Psoas muscle (tissue), 8 donors: ENCODE measurements around the gene ETV6. TPM values are rescaled to one million over a fixed set of nuclear protein-coding genes. Genes with fewer than 3 reads are reported as not detected.

Experiments used
- ATAC-seq, 4 donors: fragments of 200-7000 bp; cut with Tn5 transposase; one replicate each; pipeline ENCODE4 v1.9.1; 2020; ENCODE audit warnings: moderate library complexity in 3 of 4, mild to moderate bottlenecking in 2 of 4
- DNase-seq, 2 donors: peaks; one replicate each; pipeline ENCODE4 v3.0.0-alpha.2; 2020
- H3K27ac ChIP-seq: fragments of 200-600 bp; one replicate; pipeline ENCODE4 v1.8.0; 2022
- H3K27me3 ChIP-seq, 3 donors: fragments of 200-600 bp in 1 of 3; one replicate each; pipeline versions ENCODE4 v1.6.1 to v1.8.0; 2013 to 2022; ENCODE audit warnings: low read length in 2 of 3, mild to moderate bottlenecking in 2 of 3, moderate library complexity in 1 of 3; ENCODE audit not compliant: insufficient read depth in 3 of 3
- H3K36me3 ChIP-seq, 2 donors: fragments of 200-600 bp in 1 of 2; one replicate each; pipeline versions ENCODE4 v1.6.1 to v1.8.0; 2013 to 2022; ENCODE audit warnings: low read depth in 1 of 2, mild to moderate bottlenecking in 1 of 2, moderate library complexity in 1 of 2; ENCODE audit not compliant: insufficient read depth in 1 of 2
- H3K4me1 ChIP-seq: fragments of 200-600 bp; one replicate; pipeline ENCODE4 v1.8.0; 2022
- H3K4me3 ChIP-seq: fragments of 200-600 bp; one replicate; pipeline ENCODE4 v1.8.0; 2022; ENCODE audit warnings: mild to moderate bottlenecking
- H3K9me3 ChIP-seq: fragments of 200-600 bp; one replicate; pipeline ENCODE4 v1.8.0; 2022
- CTCF ChIP-seq: fragments of 200-600 bp; IDR thresholded peaks from one replicate; pipeline ENCODE4 v1.8.0; 2022; ENCODE audit warnings: antibody characterized with exemption
- WGBS, 3 donors: extraction: QIAGEN DNeasy Blood & Tissue Kit; methylation state at CpG; one replicate each; pipeline versions ENCODE4 v1.1.6 to v1.1.7; 2013; 5-methylcytosine and 5-hydroxymethylcytosine counted together
- intact Hi-C, 2 donors: fragments of 100-400 bp; cut with DNase I; formaldehyde crosslinking; loops; one replicate each; pipeline versions ENCODE4 v1.11.0 to v1.14.2; 2022
- polyA plus RNA-seq, 3 donors: library from polyadenylated mRNA; stranded (reverse); fragments of 200-250 nt; gene quantifications; one replicate each; pipeline ENCODE4 v1.2.3, GENCODE V29; 2013
- total RNA-seq, 4 donors: library from RNA; stranded (reverse); fragmentation: NEBNext Ultra II Directional in 2 of 4; extraction: Animal tissue kit (Norgen Biotek cat#: 25700) in 2 of 4; gene quantifications; one replicate each; pipeline versions ENCODE4 v1.2.1 to v1.2.4, GENCODE V29; 2021 to 2023
- donor health status: healthy with polysubstance abuse.
- donor health status: DM: no; HTN: no; CAD: no; lungs with moderate emphysema.
- donor health status: Bipolar disorder and iron deficiency.
- donor health status: healthy.
- donor health status: DM: yes; HTN: yes; CAD: no.
- donor health status: DM: no; HTN: no; CAD: no.
- donor health status: DM: no; HTN: no; CAD: no.
- donor health status: DM: yes; HTN: yes; CAD: no.

ETV6 gene
- total and polyA plus RNA-seq, 7 donors, result 2.8 to 22.9 (median 4.9) TPM

DNA sequence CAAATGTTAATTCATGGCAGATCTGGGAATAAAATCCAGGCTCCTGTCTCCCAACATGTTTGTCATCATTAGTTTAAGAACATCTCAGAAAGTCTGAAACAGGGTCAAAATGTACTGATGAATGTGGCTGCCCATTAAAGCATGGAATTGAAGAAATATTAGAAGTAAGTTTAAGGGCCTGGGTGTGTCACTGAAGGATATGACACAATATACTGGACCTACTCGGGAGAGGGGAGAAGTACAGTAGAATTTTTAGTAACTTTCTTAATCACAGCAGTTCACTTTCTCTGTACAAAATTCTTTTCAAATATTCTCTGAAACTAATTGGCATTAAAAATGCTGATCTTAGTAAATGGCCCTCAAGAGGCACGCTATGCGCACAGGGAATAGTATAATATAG lies 185.5 kb downstream of the ETV6 start:
- Histone ChIP-seq H3K4me3 (no peak overlapping the region), H3K36me3 (no peaks in the 10 kb centered on the region), H3K9me3 (no peaks in the 10 kb centered on the region), H3K4me1 (peaks cover 14% of the 10 kb centered on the region), H3K27ac (no peak overlapping the region), H3K27me3 (no peaks in the 10 kb centered on the region)
- WGBS, 3 donors, result 81 to 88% (median 81%) methylated on average over 3 of the region's 3 CpGs
- ATAC-seq (no peak), DNase-seq (no peak)
- intact Hi-C loops, result loop anchor here in 1 of 2 donors (5.0 kb wide), 1 partner anchor 42 kb away; no protein-coding TSS in a partner anchor
- TF ChIP-seq CTCF, result no peak

- H3K4me1 ChIP-seq, result peaks cover 11% of the 10 kb centered on the region
- no peak for ATAC-seq
- WGBS, 3 donors, result 79 to 85% (median 82%) methylated on average over 14 of the region's 14 CpGs
Observed at GRCh38 chr12:11836282-11837151, 187.0 kb downstream of the ETV6 start.

DNA sequence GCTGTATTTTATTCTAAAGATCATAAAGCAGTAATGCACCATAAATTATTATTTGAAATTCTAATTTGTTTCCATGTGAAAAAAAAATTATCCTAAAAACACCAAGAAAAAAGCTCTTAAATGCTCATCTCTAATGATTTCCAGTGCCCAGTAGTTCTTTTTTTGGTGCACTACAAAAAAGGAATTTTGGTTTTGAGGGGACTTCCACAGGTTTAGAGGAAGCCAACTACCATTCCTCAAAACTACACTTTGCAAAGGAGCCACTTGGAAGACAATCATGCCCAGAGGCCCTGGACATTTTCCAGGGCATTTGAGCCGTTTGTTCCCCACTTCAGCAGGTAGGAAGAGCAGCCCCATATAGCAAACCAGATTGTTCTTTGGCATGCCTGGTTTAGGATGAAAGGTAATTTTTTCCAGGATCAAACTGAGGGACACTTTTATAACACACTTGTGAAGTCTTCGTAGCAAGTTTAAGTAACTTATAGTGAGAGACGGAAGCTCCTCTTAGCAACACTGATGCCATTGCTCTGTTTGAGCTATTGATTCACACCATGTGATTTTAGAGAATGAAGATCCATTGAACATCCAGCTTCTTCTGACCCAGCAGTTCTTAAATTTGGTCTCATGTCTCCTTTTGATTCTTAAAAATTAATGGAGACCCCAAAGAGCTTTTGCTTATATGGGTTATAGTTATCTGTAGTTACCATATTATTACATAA lies 187.9 kb downstream of the ETV6 start:
- DNase-seq (no peak), ATAC-seq (no peak)
- H3K36me3 ChIP-seq, result peaks cover 0 to 10% of the 10 kb centered on the region in 2 donors
- no peak overlapping the region for H3K4me3 ChIP-seq
- no peaks in the 10 kb centered on the region for H3K9me3 ChIP-seq
- no peak for TF ChIP-seq CTCF
- H3K4me1 ChIP-seq, result peaks cover 11% of the 10 kb centered on the region
- WGBS, 3 donors, result 66 to 76% (median 70%) methylated on average over 3 of the region's 3 CpGs
- no peaks in the 10 kb centered on the region for H3K27me3 ChIP-seq
- intact Hi-C loops, result loop anchor here in 1 of 2 donors (5.0 kb wide), 1 partner anchor 40 kb away; no protein-coding TSS in a partner anchor
- H3K27ac ChIP-seq, result no peak overlapping the region

More at GRCh38 chr12:11836282-11837151, 187.0 kb downstream of the ETV6 start:
- DNase-seq, result no peak
- H3K27ac ChIP-seq, result no peak overlapping the region
- intact Hi-C loops, result loop anchor here in 1 of 2 donors (5.0 kb wide), 1 partner anchor 41 kb away; no protein-coding TSS in a partner anchor
- peaks cover 0 to 10% of the 10 kb centered on the region in 2 donors for H3K36me3 ChIP-seq
- TF ChIP-seq CTCF, result no peak
- no peaks in the 10 kb centered on the region for H3K27me3 ChIP-seq
- H3K9me3 ChIP-seq, result no peaks in the 10 kb centered on the region
- H3K4me3 ChIP-seq, result no peak overlapping the region

DNA sequence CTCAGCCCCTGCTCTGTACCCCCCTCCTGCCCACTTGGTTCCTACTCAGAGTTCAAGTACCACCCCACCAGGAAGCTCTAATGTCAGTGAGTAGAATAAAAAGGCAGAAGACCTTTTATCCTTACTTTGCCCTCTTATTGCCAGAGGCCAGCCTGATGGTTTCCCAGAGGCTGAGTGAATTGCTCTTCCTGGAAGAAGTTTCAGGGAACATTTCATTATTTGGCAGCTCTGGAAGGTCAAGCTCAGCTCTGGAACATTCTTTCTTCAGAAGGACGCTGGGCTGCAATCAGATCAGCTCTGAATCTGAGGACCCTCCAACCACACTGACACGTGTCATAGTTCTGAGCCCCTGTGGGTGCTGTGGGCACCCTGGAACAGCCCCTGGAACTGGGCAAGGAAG lies 188.9 kb downstream of the ETV6 start:
- 56% methylated on average over 2 of the region's 2 CpGs for WGBS, 3 donors
- Histone ChIP-seq H3K4me1 (peaks cover 11% of the 10 kb centered on the region), H3K27ac (peak overlapping the region; percentile 44), H3K27me3 (no peaks in the 10 kb centered on the region), H3K9me3 (no peaks in the 10 kb centered on the region), H3K36me3 (peaks cover 0 to 17% of the 10 kb centered on the region in 2 donors), H3K4me3 (no peak overlapping the region)
- DNase-seq (no peak), ATAC-seq (peak in 2 of 4 donors; percentile 47 to 55)
- TF ChIP-seq CTCF, result no peak
- intact Hi-C loops, result loop anchor here in 1 of 2 donors (5.0 kb wide), 1 partner anchor 39 kb away; no protein-coding TSS in a partner anchor
